ENCODE measurements around the gene KIZ.

Gene KIZ

DNA sequence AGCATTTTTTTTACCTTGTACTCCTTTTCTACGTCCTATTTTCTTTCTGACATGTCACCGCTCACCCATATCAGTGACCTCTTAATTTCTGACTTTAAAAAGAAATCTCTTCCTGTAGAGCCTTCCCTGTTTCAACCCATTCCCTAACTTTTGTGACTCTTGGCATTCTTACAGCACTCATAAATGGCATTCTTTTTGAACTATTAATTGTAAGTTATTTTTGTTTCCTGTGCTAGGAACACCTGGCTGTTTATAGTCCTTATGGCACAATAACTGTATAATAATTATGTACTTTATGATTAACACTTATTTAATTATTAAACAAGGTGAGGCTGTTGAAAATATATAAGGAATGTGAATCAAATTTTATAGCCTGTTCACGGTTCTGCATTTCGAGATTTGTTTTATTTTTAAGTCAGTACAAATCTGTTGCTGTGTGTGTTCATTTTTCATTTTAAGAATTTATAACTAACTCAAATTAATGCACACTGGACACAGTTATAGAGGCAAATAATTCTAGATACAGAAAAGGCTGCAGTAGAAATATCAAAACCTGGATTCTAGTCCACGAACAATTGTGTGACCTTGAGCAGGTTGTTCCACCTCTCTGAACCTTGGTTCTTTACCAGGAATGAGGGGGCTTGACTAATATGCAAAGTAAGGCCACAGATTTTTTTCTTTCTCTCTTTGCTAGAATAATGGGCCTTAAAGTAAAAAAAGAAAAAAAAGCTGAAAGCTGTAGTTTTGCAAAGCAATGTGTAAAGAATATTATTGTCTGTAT, 1.5 kb downstream of the KIZ start:
- H3K4me3 ChIP-seq (ENCODE audit: low read depth, low read length) = no peak overlapping the region
- no peak for DNase-seq (ENCODE audit: low read depth)
- TF ChIP-seq, protein P1, sequence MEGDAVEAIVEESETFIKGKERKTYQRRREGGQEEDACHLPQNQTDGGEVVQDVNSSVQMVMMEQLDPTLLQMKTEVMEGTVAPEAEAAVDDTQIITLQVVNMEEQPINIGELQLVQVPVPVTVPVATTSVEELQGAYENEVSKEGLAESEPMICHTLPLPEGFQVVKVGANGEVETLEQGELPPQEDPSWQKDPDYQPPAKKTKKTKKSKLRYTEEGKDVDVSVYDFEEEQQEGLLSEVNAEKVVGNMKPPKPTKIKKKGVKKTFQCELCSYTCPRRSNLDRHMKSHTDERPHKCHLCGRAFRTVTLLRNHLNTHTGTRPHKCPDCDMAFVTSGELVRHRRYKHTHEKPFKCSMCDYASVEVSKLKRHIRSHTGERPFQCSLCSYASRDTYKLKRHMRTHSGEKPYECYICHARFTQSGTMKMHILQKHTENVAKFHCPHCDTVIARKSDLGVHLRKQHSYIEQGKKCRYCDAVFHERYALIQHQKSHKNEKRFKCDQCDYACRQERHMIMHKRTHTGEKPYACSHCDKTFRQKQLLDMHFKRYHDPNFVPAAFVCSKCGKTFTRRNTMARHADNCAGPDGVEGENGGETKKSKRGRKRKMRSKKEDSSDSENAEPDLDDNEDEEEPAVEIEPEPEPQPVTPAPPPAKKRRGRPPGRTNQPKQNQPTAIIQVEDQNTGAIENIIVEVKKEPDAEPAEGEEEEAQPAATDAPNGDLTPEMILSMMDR (IDR thresholded peaks at IDR 0.05; ENCODE audit: control insufficient read depth, extremely low read depth, insufficient read depth) = no peak

DNA sequence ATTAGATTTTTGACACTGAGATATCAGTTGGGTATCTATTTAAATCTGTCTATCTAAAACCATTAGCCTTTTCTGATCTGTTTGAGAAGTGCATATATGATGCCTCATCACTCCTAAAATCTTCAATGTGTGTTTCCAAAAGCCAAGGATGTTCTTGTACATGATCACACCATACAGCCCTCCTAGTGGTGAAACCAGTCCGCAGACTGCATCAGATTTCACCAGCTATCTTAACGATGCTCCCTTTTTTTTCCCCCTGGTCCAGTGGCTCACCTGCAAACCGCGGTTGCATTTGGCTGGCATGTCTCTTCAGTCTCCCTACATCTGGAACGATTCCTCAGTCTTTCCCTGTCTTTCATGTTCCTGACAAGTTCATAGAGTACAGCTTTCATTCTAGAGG, 4.0 kb downstream of the KIZ start:
- TF ChIP-seq, protein P1 (IDR thresholded peaks at IDR 0.05; ENCODE audit: control insufficient read depth, extremely low read depth, insufficient read depth) = no peak
- no peak overlapping the region for H3K4me3 ChIP-seq (ENCODE audit: low read depth, low read length)
- DNase-seq (ENCODE audit: low read depth) = no peak

DNA sequence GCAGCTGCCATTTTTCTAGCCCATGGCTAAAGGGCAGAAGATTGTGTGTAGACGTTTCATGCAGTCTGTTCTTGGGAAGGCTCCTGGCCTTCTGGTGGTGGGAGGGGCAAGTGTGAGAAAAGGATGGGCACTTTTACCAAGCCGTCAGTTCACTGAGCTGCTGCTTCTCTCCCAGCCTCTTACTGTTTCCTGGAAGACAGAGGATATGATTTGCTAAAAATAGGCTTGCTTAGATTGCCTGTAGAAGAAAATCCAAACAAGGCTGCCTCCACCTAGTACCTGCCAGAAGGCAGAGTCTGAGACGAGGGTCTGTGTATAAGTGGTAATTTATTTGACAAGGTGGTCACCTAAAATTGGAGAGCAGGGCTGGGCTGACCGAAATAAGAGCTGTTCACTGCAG, 7.5 kb downstream of the KIZ start:
- TF ChIP-seq, protein P1 (IDR thresholded peaks at IDR 0.05; ENCODE audit: control insufficient read depth, extremely low read depth, insufficient read depth) = no peak
- no peak overlapping the region for H3K4me3 ChIP-seq (ENCODE audit: low read depth, low read length)
- no peak for DNase-seq (ENCODE audit: low read depth)

DNA sequence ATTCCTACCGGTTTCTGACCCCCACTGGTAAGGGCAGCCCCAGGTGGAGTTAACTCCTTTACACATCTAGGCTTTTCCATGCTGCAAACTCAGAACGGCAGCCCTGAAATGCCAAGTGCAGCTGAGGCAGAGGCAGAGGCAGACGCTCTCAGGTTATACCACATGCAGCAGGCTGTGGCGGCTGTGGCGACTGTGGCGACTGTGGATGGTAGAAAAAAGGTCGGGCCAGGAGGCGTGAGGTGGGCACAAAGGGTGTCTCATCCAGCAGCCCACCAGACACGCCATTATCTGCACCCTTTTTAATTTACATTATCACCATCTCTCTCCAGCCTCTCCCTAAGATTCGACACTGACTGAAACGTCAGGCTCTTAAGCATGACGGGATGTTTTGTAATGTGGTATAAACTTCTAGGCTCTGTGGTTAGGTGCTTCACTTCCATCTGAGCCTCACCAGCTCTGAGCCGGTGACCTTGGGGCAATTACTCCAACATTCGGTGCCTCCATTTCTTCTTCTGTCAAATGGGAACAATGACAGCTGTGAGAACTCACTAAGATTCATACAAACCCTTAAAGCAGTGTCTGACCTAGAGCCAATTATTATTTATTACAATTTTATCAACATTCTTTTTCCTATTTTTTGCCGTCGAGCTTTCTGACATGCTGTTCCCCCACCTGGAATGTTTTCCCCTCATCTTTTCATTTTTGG, 8.2 kb downstream of the KIZ start:
- TF ChIP-seq, protein P1 (IDR thresholded peaks at IDR 0.05; ENCODE audit: control insufficient read depth, extremely low read depth, insufficient read depth) = no peak
- no peak overlapping the region for H3K4me3 ChIP-seq (ENCODE audit: low read depth, low read length)
- DNase-seq (ENCODE audit: low read depth) = no peak

DNA sequence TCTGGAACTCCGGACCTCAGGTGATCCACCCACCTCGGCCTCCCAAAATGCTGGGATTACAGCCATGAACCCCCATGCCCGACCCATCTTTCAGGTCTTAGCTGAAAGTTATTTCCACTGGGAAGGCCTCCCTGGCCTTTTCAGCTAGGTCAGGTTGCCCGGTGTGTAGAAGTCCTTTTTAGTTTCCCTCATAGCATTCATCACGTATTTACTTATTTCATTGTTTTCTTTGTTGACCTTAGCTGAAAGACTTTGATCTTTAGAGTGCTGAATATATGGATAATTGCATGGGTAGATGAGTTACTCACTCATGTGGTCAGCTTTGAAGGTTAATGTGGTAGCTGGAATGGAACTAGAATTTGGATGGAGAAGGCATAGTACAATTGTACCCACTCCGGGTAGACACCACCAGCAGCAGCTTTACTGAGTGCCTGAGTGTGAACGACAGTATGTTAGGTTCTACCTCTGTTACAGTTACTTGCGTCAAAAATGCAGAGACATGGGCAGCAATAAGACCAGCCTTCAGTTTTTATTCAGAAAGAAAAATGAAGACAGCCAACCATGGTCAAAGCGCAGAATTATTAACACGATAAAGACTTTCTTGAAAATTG, 9.1 kb downstream of the KIZ start:
- H3K4me3 ChIP-seq (ENCODE audit: low read depth, low read length) = no peak overlapping the region
- TF ChIP-seq, protein P1 (IDR thresholded peaks at IDR 0.05; ENCODE audit: control insufficient read depth, extremely low read depth, insufficient read depth) = no peak
- no peak for DNase-seq (ENCODE audit: low read depth)

DNA sequence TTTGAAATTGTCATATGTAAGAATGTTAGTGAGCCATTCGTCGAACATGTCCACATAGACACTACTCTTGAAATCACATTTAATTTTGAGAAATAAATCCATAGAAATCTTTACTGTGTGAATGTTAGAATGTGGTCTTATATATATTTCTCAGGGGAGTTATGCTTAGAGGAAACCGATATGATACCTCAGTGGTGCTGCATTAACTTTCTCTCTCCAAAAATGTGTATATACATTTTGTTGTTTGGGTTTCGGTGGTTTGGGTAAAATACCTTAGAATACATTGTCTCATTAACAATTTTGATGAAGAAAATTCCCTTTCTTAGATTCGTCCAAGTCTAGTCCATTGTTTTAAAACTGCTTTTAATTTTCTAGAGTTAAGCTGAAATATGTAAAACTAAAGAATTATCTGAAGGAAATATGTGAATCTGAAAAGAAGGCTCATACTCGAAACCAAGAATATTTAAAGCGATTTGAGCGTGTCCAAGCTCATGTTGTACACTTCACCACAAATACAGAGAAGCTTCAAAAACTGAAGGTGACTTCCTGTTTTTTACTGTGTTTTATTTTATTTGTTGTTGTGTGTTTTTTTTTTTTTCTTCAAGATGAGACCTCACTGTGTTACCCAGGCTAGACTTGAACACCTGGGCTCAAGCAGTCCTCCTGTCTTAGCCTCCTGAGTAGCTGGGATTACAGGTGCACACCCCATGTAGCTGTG, 10.3 kb downstream of the KIZ start:
- TF ChIP-seq, protein P1 (IDR thresholded peaks at IDR 0.05; ENCODE audit: control insufficient read depth, extremely low read depth, insufficient read depth) = no peak
- DNase-seq (ENCODE audit: low read depth) = no peak
- no peak overlapping the region for H3K4me3 ChIP-seq (ENCODE audit: low read depth, low read length)

Data from LNCaP clone FGC (cell line).